Endothelial cell of umbilical vein (primary cell): ENCODE measurements around the gene HSPA14. TPM values are rescaled to one million over a fixed set of nuclear protein-coding genes. Genes with fewer than 3 reads are reported as not detected.

Experiments used
- BruUV-seq: library from RNA; stranded (reverse); fragments of 400-500 nt; replicated peaks from 2 replicates; lab custom pipeline; 2021; lab: Mats Ljungman, UMichigan
- CTCF ChIA-PET: fragments of 300-600, 350-600 bp; sonication (Branson Sonifier 250); formaldehyde crosslinking; loops from one replicate; lab custom pipeline; 2021; ENCODE audit warnings: antibody characterized with exemption, inconsistent platforms; lab: Charles Lee
- POLR2A ChIA-PET: fragments of 300-600, 350-600 bp; sonication (Branson Sonifier 250); formaldehyde crosslinking; loops from one replicate; lab custom pipeline; 2021; ENCODE audit warnings: antibody characterized with exemption, inconsistent platforms; lab: Charles Lee
- DNase-seq: peaks from one replicate; pipeline ENCODE4 v3.0.0-alpha.2; 2011; ENCODE audit warnings: low read depth, low spot score
- FAIRE-seq: peaks from 2 replicates; lab custom pipeline; 2011; peaks lifted over from hg19 to GRCh38; lab: Jason Lieb, UNC
- H2AFZ ChIP-seq: 2 replicates; pipeline ENCODE4 v1.6.0; 2012; ENCODE audit warnings: low read depth, low read length, control low read depth, inconsistent platforms
- H3K27ac ChIP-seq: 2 replicates; pipeline ENCODE4 v1.5.1; 2011; ENCODE audit warnings: low read depth, mild to moderate bottlenecking, control low read depth, low read length, moderate library complexity; ENCODE audit not compliant: insufficient read depth
- H3K27me3 ChIP-seq, 2 experiments: 2 replicates each; pipeline versions ENCODE4 v1.6.0 to v1.6.1; 2011; ENCODE audit warnings: low read length in 2 of 2, mixed read lengths in 1 of 2; ENCODE audit not compliant: control insufficient read depth in 2 of 2, insufficient read depth in 2 of 2
- H3K36me3 ChIP-seq, 2 experiments: 2 replicates in 1 of 2; 3 replicates in 1 of 2; pipeline ENCODE4 v1.5.1; 2011; ENCODE audit warnings: low read length in 2 of 2, mild to moderate bottlenecking in 1 of 2, moderate library complexity in 1 of 2; ENCODE audit not compliant: control insufficient read depth in 2 of 2, insufficient read depth in 2 of 2; ENCODE audit errors: extremely low read depth in 1 of 2
- H3K4me1 ChIP-seq: 3 replicates; pipeline ENCODE4 v1.5.1; 2011; ENCODE audit warnings: mild to moderate bottlenecking, low read length; ENCODE audit not compliant: control insufficient read depth, insufficient read depth; ENCODE audit errors: extremely low read depth
- H3K4me2 ChIP-seq: 2 replicates; pipeline ENCODE4 v1.6.1; 2011; ENCODE audit warnings: low read length, control low read depth, mixed read lengths; ENCODE audit not compliant: insufficient read depth
- H3K4me3 ChIP-seq, 3 experiments: fragments of 200-600 bp in 1 of 3; sonication (generic), shearing (Covaris generic) in 1 of 3; replicated peaks in 1 of 3; 2 replicates each; pipeline ENCODE4 v1.5.1; 2011 to 2016; ENCODE audit warnings: control low read depth in 3 of 3, low read length in 3 of 3, mild to moderate bottlenecking in 2 of 3, inconsistent platforms in 1 of 3, low read depth in 1 of 3, moderate library complexity in 1 of 3; ENCODE audit not compliant: insufficient read depth in 1 of 3
- H3K79me2 ChIP-seq: 2 replicates; pipeline ENCODE4 v1.6.0; 2012; ENCODE audit warnings: low read length, inconsistent platforms; ENCODE audit not compliant: control insufficient read depth, insufficient read depth
- H3K9ac ChIP-seq: replicated peaks from 2 replicates; pipeline ENCODE3; 2011; ENCODE audit warnings: low read length, control low read depth; ENCODE audit not compliant: insufficient read depth; ENCODE audit errors: extremely low read depth
- H3K9me1 ChIP-seq: replicated peaks from 3 replicates; pipeline ENCODE4 v1.6.0; 2011; ENCODE audit warnings: mild to moderate bottlenecking, low read length; ENCODE audit not compliant: control insufficient read depth, insufficient read depth; ENCODE audit errors: extremely low read depth
- H3K9me3 ChIP-seq: replicated peaks from 2 replicates; pipeline ENCODE4 v1.5.1; 2012; ENCODE audit warnings: low read length, inconsistent platforms; ENCODE audit not compliant: control insufficient read depth, insufficient read depth
- H4K20me1 ChIP-seq: replicated peaks from 2 replicates; pipeline ENCODE3; 2011; ENCODE audit warnings: mild to moderate bottlenecking, low read length; ENCODE audit not compliant: control insufficient read depth, insufficient read depth; ENCODE audit errors: extremely low read depth
- EZH2 ChIP-seq: IDR thresholded peaks from 2 replicates; pipeline ENCODE4 v1.6.1; 2012; ENCODE audit warnings: borderline replicate concordance, low read depth, mild to moderate bottlenecking, moderate library complexity, low read length, inconsistent platforms; ENCODE audit not compliant: severe bottlenecking
- FOS ChIP-seq: IDR thresholded peaks from 2 replicates; pipeline ENCODE4 v1.6.1; 2011; ENCODE audit warnings: mild to moderate bottlenecking, low read length, moderate library complexity, borderline replicate concordance; ENCODE audit not compliant: insufficient read depth
- GATA2 ChIP-seq: IDR thresholded peaks from 2 replicates; pipeline ENCODE4 v1.7.0; 2011; ENCODE audit warnings: low read depth, mild to moderate bottlenecking, moderate library complexity, mixed read lengths, low read length; ENCODE audit not compliant: insufficient read length, insufficient read depth
- JUN ChIP-seq: IDR thresholded peaks from 2 replicates; pipeline ENCODE4 v1.6.1; 2011; ENCODE audit warnings: borderline replicate concordance, low read depth; ENCODE audit not compliant: insufficient read length, insufficient read depth
- MAX ChIP-seq: IDR thresholded peaks from 2 replicates; pipeline ENCODE4 v1.6.1; 2011; ENCODE audit not compliant: insufficient read depth, insufficient read length
- MYC ChIP-seq: IDR thresholded peaks from one replicate; pipeline ENCODE4 v1.6.1; 2011; ENCODE audit warnings: mild to moderate bottlenecking, low read depth, low read length
- POLR2A ChIP-seq: IDR thresholded peaks from 2 replicates; pipeline ENCODE4 v1.6.1; 2012; ENCODE audit warnings: low read depth, mild to moderate bottlenecking, control low read depth, low read length
- POLR2AphosphoS5 ChIP-seq: IDR thresholded peaks from 2 replicates; pipeline ENCODE4 v1.6.1; 2012; ENCODE audit warnings: low read depth, mild to moderate bottlenecking, control low read depth, low read length, moderate library complexity; ENCODE audit not compliant: insufficient read depth
- dilution Hi-C: fragments of 300-500 bp; cut with MboI; formaldehyde crosslinking; loops from one replicate; pipeline ENCODE4 v1.15.0; 2019; ENCODE audit warnings: low sequenced_read_pairs; ENCODE audit not compliant: extremely low pct_ligation_motif_present
- intact Hi-C: fragments of 100-400 bp; cut with micrococcal nuclease; formaldehyde crosslinking; loops from one replicate; pipeline ENCODE4 v1.10.0; 2022
- polyA plus RNA-seq, 4 experiments: library from polyadenylated mRNA; depleted of rRNA in 3 of 4; stranded (reverse) in 3 of 4; unstranded in 1 of 4; fragments of >200 nt; gene quantifications; 2 replicates each; pipeline versions ENCODE4 v1.2.1 to v1.2.3, GENCODE V29; 2011 to 2012; ENCODE audit warnings: missing spikeins in 1 of 4
- total RNA-seq: library from RNA; stranded (reverse); gene quantifications from 2 replicates; pipeline ENCODE4 v1.2.3, GENCODE V29; 2021
- TF ChIP-seq, protein P1 (sequence below), 2 donors: IDR thresholded peaks; 1 replicate in 1 of 2; 2 replicates in 1 of 2; pipeline ENCODE4 v1.5.1; 2011; ENCODE audit warnings: low read length in 2 of 2, mild to moderate bottlenecking in 2 of 2, moderate library complexity in 2 of 2, control low read depth in 1 of 2, inconsistent platforms in 1 of 2, low read depth in 1 of 2; ENCODE audit not compliant: insufficient read depth in 1 of 2; ENCODE audit errors: extremely low read depth in 1 of 2

The HSPA14 gene
- total and polyA plus RNA-seq, 2 donors (not counting 3 experiments of a cell fraction or from before 2014, with no cell fraction given) = 7.6 to 15.7 TPM

DNA sequence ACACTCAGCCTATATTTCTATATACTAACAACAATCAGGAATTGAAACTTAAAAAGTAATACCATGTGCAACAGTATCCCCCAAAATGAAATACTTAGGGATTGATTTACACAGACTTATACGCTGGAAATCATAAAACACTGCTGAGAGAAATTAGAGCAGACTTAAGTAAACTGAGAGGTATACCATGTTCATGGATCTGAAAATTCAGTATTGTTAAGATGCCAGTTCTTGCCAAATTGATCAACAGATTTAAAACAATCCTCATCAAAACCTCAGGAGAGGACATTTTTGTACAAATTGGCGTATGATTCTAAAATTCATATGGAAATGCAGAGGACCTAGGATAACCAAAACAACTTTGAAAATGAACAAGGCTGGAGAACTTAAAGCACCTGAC lies 78.5 kb downstream of the HSPA14 start:
- no peaks in the 10 kb centered on the region for H3K27me3 ChIP-seq
- ChIA-PET POLR2A (no interaction called here), CTCF (interaction anchor here (1.6 kb wide), 1 partner anchor 13 kb away, joined by 3 read pairs; no protein-coding TSS in a partner anchor)
- TF ChIP-seq JUN (no peak), POLR2A (no peak), EZH2 (no peak), POLR2AphosphoS5 (no peak), MYC (no peak)
- TF ChIP-seq, protein P1, sequence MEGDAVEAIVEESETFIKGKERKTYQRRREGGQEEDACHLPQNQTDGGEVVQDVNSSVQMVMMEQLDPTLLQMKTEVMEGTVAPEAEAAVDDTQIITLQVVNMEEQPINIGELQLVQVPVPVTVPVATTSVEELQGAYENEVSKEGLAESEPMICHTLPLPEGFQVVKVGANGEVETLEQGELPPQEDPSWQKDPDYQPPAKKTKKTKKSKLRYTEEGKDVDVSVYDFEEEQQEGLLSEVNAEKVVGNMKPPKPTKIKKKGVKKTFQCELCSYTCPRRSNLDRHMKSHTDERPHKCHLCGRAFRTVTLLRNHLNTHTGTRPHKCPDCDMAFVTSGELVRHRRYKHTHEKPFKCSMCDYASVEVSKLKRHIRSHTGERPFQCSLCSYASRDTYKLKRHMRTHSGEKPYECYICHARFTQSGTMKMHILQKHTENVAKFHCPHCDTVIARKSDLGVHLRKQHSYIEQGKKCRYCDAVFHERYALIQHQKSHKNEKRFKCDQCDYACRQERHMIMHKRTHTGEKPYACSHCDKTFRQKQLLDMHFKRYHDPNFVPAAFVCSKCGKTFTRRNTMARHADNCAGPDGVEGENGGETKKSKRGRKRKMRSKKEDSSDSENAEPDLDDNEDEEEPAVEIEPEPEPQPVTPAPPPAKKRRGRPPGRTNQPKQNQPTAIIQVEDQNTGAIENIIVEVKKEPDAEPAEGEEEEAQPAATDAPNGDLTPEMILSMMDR (IDR thresholded peaks at IDR 0.05; ENCODE audit: extremely low read depth in 1 of 2, insufficient read depth in 1 of 2, low read depth in 1 of 2, low read length in 2 of 2) = no peak
- intact Hi-C loops = no loop called here
- no peaks in the 10 kb centered on the region for H3K9me1 ChIP-seq
- H3K79me2 ChIP-seq = no peaks in the 10 kb centered on the region
- no peak overlapping the region for H3K27ac ChIP-seq
- no peak overlapping the region for H2AFZ ChIP-seq
- H3K4me2 ChIP-seq = no peak overlapping the region
- dilution Hi-C loops = no loop called here
- no peak overlapping the region for H3K4me3 ChIP-seq
- no peaks in the 10 kb centered on the region for H3K4me1 ChIP-seq
- FAIRE-seq = no peak
- H3K9me3 ChIP-seq = peaks cover 5% of the 10 kb centered on the region
- no peaks in the 10 kb centered on the region for H4K20me1 ChIP-seq
- BruUV-seq = no TSS peak
- H3K9ac ChIP-seq = no peak overlapping the region
- H3K36me3 ChIP-seq = peaks cover 8 to 20% of the 10 kb centered on the region in 2 experiments
- DNase-seq = no peak

- Histone ChIP-seq H3K4me3 (no peak overlapping the region), H4K20me1 (no peaks in the 10 kb centered on the region), H3K9ac (no peak overlapping the region), H3K4me2 (no peak overlapping the region), H2AFZ (no peak overlapping the region), H3K4me1 (no peaks in the 10 kb centered on the region), H3K27ac (no peak overlapping the region), H3K36me3 (peaks cover 9 to 23% of the 10 kb centered on the region in 2 experiments), H3K27me3 (no peaks in the 10 kb centered on the region), H3K9me1 (no peaks in the 10 kb centered on the region), H3K79me2 (no peaks in the 10 kb centered on the region), H3K9me3 (peaks cover 5% of the 10 kb centered on the region)
- FAIRE-seq (no peak), DNase-seq (no peak)
- TF ChIP-seq, protein P1 (IDR thresholded peaks at IDR 0.05; ENCODE audit: extremely low read depth in 1 of 2, insufficient read depth in 1 of 2, low read depth in 1 of 2, low read length in 2 of 2) = no peak
- TF ChIP-seq POLR2A (no peak), MAX (no peak), FOS (no peak), JUN (no peak), EZH2 (no peak), GATA2 (no peak), POLR2AphosphoS5 (no peak), MYC (no peak)
- BruUV-seq = no TSS peak
- dilution Hi-C loops = no loop called here
- intact Hi-C loops = no loop called here
- ChIA-PET CTCF (interaction anchor here (1.6 kb wide), 1 partner anchor 14 kb away, joined by 3 read pairs; no protein-coding TSS in a partner anchor), POLR2A (no interaction called here)
Measured at GRCh38 chr10:14917827-14918226, 79.7 kb downstream of the HSPA14 start.
